Measurements from ENCODE around the gene UBB.
A peak's percentile ranks its signal among the peaks of the same experiment; 100 is the strongest.

UBB gene

GRCh38 chr17:16418685-16419068, 37.8 kb downstream of the UBB start:
- no peak for TF ChIP-seq EGR1 (IDR thresholded peaks at IDR 0.05)
- no peak for TF ChIP-seq TEAD4 (IDR thresholded peaks at IDR 0.05)
- no peak for TF ChIP-seq NFIC (IDR thresholded peaks at IDR 0.05)
- no peak for TF ChIP-seq MAX (IDR thresholded peaks at IDR 0.05)
- no peak for TF ChIP-seq TCF12 (IDR thresholded peaks at IDR 0.05; ENCODE audit: low read depth)
- no peak for TF ChIP-seq FOXM1 (IDR thresholded peaks at IDR 0.05; ENCODE audit: borderline replicate concordance, low read depth)
- TF ChIP-seq CREB1 (IDR thresholded peaks at IDR 0.05; ENCODE audit: low read depth), result no peak
- no peak for TF ChIP-seq REST (IDR thresholded peaks at IDR 0.05; ENCODE audit: low read depth)
- TF ChIP-seq RAD21 (IDR thresholded peaks at IDR 0.05; ENCODE audit: low read depth), result no peak
- TF ChIP-seq EP300 (IDR thresholded peaks at IDR 0.05; ENCODE audit: borderline replicate concordance), result no peak
- TF ChIP-seq USF1 (IDR thresholded peaks at IDR 0.05), result no peak
- TF ChIP-seq ZBTB7A (IDR thresholded peaks at IDR 0.05; ENCODE audit: low read depth), result no peak
- no peak for TF ChIP-seq TAF1 (IDR thresholded peaks at IDR 0.05; ENCODE audit: low read depth)
- no peak for TF ChIP-seq YY1 (IDR thresholded peaks at IDR 0.05; ENCODE audit: low read depth)
- no peak for TF ChIP-seq CEBPB (IDR thresholded peaks at IDR 0.05)

- 0 out of 2 replicates have a peak, but pooled peaks have one; percentile 22 for TF ChIP-seq EP300 (IDR thresholded peaks at IDR 0.05; ENCODE audit: borderline replicate concordance)
- TF ChIP-seq FOXM1 (IDR thresholded peaks at IDR 0.05; ENCODE audit: borderline replicate concordance, low read depth), result no peak
- TF ChIP-seq CREB1 (IDR thresholded peaks at IDR 0.05; ENCODE audit: low read depth), result no peak
These were observed 38.4 kb downstream of the UBB start for GRCh38 chr17:16419074-16419928.

GRCh38 chr17:16419929-16420271, 39.0 kb downstream of the UBB start:
- TF ChIP-seq YY1 (IDR thresholded peaks at IDR 0.05; ENCODE audit: low read depth) (no peak), FOXM1 (IDR thresholded peaks at IDR 0.05; ENCODE audit: borderline replicate concordance, low read depth) (no peak), CREB1 (IDR thresholded peaks at IDR 0.05; ENCODE audit: low read depth) (no peak), EGR1 (IDR thresholded peaks at IDR 0.05) (no peak), EP300 (IDR thresholded peaks at IDR 0.05; ENCODE audit: borderline replicate concordance) (no peak), MAX (IDR thresholded peaks at IDR 0.05) (no peak), RAD21 (IDR thresholded peaks at IDR 0.05; ENCODE audit: low read depth) (no peak)

GRCh38 chr17:16422416-16422815, 41.5 kb downstream of the UBB start:
- TF ChIP-seq CEBPB (IDR thresholded peaks at IDR 0.05), result no peak
- TF ChIP-seq EP300 (IDR thresholded peaks at IDR 0.05; ENCODE audit: borderline replicate concordance), result no peak
- TF ChIP-seq TEAD4 (IDR thresholded peaks at IDR 0.05), result no peak
- no peak for TF ChIP-seq NFIC (IDR thresholded peaks at IDR 0.05)
- no peak for TF ChIP-seq ZBTB7A (IDR thresholded peaks at IDR 0.05; ENCODE audit: low read depth)
- no peak for TF ChIP-seq EGR1 (IDR thresholded peaks at IDR 0.05)
- no peak for TF ChIP-seq REST (IDR thresholded peaks at IDR 0.05; ENCODE audit: low read depth)

GRCh38 chr17:16423226-16423872, 42.5 kb downstream of the UBB start:
- TF ChIP-seq NFIC (IDR thresholded peaks at IDR 0.05) (no peak), CEBPB (IDR thresholded peaks at IDR 0.05) (no peak)

GRCh38 chr17:16425202-16425601, 44.3 kb downstream of the UBB start:
- TF ChIP-seq CEBPB (IDR thresholded peaks at IDR 0.05) (no peak), FOXM1 (IDR thresholded peaks at IDR 0.05; ENCODE audit: borderline replicate concordance, low read depth) (no peak), USF1 (IDR thresholded peaks at IDR 0.05) (no peak), EP300 (IDR thresholded peaks at IDR 0.05; ENCODE audit: borderline replicate concordance) (no peak), NFIC (IDR thresholded peaks at IDR 0.05) (no peak), YY1 (IDR thresholded peaks at IDR 0.05; ENCODE audit: low read depth) (no peak), REST (IDR thresholded peaks at IDR 0.05; ENCODE audit: low read depth) (no peak), CREB1 (IDR thresholded peaks at IDR 0.05; ENCODE audit: low read depth) (no peak), TAF1 (IDR thresholded peaks at IDR 0.05; ENCODE audit: low read depth) (no peak), RAD21 (IDR thresholded peaks at IDR 0.05; ENCODE audit: low read depth) (no peak), MAX (IDR thresholded peaks at IDR 0.05) (no peak), EGR1 (IDR thresholded peaks at IDR 0.05) (no peak), TCF12 (IDR thresholded peaks at IDR 0.05; ENCODE audit: low read depth) (no peak), ZBTB7A (IDR thresholded peaks at IDR 0.05; ENCODE audit: low read depth) (no peak), TEAD4 (IDR thresholded peaks at IDR 0.05) (no peak)

All from Ishikawa (cell line).